ENCODE results near the gene TOX2.

The TOX2 gene

DNA sequence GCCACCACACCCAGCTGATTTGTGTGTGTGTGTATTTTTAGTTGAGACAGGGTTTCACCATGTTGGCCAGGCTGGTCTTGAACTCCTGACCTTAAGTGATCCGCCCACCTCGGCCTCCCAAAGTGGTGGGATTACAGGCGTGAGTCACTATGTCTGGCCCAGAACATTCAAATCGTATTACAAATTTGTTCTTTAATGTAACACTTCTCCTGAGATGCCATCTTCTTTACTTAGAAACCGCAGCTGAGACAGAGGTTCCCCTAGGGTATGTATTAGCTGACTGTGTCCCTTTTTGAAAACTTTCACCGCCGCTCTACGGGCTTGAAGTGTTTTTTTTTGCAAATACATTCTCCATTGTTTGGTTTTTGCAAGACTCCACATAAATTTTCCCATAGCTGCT is 62.6 kb downstream of the TOX2 start:
- no peak for DNase-seq (ENCODE audit: low spot score)

DNA sequence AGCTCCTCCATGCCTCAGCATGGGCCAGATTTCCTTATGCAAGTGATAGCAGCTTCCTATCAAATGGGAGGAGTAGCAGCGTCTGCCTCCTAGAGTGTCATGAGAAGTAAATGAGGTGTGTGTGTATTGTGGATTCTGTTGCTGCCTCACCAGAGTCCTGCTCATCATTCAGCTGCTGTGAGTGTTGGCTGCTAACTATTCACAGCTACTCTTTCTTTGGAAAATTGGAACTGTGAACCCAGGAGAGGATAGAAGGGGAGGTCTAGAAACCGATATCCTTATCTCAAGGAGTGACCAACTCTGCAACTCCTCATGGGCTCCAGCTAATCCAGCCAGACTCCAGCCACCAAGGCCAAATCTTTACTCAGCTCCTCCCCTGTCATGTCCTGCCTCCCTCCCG is 63.3 kb downstream of the TOX2 start:
- no peak for DNase-seq (ENCODE audit: low spot score)

DNA sequence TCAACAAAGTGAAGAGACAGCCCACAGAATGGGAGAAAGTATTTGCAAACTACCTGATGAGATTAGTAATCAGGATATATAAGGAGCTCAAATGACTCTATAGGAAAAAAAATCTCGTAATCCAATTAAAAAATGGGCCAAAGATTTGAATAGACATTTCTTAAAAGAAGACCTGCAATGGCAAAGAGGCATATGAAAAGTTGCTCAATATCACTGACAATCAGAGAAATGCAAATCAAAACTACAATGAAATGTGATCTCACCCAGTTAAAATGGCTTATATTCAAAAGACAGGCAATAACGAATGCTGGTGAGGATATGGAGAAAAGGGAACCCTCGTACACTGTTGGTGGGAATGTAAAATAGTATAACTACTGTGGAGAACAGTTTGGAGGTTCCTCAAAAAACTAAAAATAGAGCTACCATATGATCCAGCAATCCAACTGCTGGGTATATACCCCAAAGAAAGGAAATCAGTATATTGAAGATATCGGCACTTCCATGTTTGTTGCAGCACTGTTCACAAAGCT is 65.0 kb downstream of the TOX2 start:
- DNase-seq (ENCODE audit: low spot score), result no peak

DNA sequence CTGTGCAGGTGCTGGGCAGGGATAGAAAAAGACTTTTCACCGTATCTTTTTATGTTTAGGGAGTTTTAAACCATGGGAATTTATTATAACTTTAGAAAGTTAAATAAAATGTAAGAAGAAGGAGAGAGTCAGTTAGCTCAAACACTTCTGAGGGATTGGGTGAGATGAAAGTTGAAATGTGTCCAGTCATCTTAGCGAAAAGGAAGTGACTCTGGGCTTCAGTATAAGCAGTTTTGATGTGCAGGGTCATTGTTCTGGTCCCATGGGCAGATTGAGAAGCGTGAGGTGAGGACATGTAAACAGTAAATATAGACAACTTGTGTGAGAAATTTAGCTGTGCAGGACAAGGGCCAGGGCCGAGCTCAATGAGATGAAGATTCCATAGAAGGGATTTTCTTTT is 66.9 kb downstream of the TOX2 start:
- DNase-seq (ENCODE audit: low spot score), result no peak

DNA sequence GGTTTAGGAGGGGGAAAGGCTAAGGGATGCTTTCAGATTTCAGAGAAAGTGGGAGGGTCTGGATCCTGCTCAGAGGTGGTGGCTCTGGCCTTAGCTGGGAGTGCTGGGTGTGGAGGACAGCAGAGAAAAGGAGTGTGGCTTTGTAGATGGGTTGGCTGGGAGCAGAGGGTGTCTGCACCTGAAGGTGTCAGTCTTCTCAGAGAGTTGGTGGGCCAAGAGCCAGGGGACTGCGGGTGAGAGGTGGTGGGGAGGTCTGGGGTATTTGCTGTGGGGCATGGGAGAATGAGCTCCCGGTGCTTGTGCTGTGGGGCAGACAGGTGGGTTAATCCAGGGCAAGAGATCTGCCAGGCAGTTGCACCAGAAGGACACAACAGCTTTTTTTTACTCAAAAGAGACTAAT is 67.4 kb downstream of the TOX2 start:
- no peak for DNase-seq (ENCODE audit: low spot score)

DNA sequence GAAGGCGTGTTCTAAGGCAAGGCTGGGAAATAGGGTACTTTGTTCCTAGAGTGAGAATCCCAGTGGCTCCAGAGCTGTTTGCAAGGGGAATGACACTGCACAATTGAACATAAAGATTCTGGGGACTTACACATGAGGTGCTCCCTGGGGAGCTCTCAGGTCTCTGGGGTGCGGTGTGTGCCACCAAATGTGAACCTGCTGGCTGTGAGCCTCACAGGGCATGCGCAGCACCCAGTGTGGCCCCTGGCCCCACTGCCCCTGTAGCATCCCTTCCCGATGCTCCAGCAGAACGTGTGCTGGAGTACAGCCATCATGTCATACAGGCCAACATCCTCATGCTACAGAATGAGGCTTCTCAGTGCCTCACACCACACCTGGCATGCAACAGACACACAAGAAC is 68.2 kb downstream of the TOX2 start:
- DNase-seq (ENCODE audit: low spot score), result no peak

DNA sequence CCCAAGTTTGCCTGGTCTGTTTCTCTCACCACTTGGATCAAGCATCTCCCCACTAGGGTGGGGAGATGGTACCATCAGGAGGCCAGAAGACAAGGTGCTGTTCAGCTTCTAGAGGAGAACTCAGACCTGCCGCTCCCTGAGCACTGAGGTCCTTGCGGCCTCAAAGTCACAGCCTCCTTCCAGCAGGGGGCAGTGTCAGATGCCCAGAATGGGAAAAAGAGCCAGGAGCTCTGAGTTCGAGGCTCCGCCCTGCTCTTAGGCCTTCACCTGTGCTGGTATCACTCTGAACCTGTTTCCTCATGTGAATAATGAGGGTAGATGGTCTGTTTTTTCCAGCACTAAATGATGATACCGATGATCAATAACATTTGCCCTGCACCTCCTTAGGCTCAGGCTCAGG is 68.7 kb downstream of the TOX2 start:
- DNase-seq (ENCODE audit: low spot score), result peak; percentile 14

DNA sequence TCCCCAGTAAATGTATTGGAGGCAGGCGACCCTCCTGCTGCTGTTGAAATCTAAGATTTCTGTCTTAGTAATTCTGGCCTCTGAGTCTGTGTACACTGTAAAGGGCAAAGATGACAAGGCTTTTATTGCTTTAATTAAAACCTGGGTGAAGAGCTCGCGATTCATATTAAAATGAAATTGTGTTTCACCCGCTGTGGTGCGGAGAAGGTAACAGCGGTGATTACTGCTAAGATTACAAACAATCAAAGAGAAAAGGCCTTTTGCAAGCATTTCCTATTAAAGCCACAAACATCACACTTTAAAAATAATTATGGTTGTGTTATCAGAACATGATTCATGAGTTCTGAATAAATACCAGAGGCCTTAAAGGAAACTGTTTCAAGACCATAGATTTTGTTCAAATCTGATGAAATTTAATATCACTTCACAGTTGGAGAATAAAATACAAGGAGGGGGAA is 69.3 kb downstream of the TOX2 start:
- DNase-seq (ENCODE audit: low spot score), result no peak

DNA sequence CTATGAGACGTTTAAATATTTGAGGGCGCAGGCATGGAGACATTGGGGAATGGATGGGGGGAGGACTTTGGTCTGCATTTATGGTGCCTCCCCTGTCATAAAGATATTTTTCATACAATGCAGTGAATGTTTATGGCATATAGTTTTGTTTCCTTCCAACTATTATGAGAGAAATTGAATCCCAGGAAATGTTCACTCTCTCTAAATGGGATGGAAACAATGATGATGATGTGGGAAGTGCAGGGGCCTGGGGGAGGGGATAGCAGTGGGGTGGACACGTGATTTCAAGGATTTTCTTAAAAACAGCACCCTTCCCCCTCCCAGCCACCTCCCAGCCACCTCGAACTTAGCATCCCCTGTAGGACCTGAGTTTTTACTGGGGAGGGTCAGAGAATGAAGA is 69.9 kb downstream of the TOX2 start:
- no peak for DNase-seq (ENCODE audit: low spot score)

DNA sequence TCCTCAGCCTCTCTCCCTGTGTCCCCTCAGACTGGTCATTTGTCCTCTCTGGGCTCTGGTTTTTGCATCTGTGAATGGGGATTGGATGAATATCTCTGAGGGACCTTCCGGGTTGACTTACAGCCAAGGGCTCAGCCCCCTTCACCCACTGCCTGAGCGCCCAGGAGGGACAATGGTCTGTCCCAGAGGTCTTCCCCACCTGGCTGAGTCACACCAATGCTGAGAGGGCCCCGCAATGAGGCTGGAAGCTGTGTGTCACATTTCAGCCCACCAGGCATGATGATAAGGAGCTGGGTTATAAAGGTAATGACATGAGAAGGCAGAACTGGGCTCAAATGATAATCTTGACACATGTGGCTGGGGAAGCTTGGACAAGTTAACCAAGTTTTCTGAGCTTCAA is 70.5 kb downstream of the TOX2 start:
- no peak for DNase-seq (ENCODE audit: low spot score)

DNA sequence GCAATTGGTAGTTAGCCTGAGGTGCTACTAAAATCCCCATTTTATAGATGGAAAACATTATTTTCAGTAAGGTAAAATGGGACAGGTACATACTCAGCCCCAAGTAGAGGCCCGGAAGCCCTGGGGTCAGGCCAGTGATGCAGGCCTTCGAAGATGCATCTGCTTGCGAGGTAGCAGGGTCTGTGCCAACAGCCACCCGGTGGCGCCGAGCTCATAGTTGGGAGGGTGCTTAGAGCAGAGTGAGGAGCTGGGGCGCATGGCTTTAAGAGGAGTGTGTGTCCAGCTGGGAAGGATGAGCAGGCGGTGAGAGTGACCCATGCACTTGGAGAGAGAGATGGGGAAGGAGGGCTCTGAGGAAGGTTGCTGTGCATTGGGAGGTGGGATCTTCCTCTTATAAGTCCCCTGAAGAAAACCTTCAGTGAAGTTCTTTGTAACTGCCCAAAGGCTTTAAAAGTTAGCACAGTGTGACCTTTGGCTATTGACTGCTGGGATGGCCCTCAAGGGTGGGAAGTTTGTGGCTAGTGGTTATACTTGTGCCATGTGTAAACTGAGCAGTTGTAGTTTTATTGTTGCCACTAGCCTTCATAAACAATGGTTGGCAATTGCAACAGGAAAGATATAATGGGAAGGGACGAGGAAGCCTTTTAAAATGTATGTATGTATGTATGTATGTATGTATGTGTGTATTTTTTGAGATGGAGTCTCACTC is 71.1 kb downstream of the TOX2 start:
- no peak for DNase-seq (ENCODE audit: low spot score)

DNA sequence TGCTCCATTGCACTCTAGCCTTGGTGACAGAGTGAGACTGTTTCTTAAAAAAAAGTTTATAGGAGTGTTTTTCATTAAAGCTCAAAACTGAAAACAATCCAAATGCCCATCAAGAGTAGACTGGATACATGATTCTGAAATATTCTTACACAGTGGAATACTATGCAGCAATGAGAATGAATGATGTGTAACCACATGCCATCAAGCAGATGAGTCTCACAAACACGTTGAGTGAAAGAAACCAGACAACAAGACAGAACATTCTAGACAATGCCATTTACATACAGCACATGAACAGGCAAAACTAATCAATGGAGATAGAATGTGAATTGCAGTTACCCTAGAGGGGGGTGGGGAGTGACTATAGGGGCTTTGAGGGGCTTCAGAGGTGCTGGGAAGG is 72.4 kb downstream of the TOX2 start:
- DNase-seq (ENCODE audit: low spot score), result no peak

DNA sequence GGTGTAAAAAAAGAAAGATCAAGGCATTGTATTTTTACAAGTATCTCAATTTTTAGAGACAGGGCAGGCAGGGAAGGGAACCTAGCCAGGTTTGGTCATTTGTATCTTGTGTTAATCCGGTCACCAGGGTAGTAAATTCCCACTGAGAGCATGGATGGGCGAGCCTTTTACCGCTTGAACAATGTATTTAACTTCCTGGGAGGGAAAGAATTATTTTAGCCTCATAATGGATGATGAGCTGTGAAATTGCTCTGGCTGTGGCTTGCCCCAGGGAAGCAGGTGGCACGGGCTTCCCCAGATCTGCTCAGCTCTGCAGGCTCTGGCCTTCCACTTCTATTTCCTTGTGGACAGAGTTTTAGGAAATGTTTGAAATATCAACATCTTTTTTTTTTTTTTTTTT is 72.9 kb downstream of the TOX2 start:
- DNase-seq (ENCODE audit: low spot score), result no peak

DNA sequence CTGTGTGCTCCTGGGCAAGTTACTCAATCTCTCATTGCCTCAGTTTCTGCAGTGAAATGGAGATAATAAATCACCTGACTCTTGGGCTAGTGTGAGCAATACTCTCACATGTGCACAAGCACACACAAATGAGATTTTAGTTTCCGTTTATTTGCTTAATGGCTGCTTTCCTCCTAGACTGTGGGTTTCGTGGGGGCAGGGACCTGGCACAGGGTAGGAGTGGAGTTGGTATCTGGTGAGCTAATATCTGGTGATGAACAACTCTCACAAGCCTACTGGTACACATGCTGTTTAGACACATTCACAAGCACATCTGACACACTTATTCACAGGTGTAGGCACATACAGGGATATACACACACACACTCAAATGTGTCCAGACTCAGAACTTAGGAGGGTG is 73.8 kb downstream of the TOX2 start:
- no peak for DNase-seq (ENCODE audit: low spot score)

DNA sequence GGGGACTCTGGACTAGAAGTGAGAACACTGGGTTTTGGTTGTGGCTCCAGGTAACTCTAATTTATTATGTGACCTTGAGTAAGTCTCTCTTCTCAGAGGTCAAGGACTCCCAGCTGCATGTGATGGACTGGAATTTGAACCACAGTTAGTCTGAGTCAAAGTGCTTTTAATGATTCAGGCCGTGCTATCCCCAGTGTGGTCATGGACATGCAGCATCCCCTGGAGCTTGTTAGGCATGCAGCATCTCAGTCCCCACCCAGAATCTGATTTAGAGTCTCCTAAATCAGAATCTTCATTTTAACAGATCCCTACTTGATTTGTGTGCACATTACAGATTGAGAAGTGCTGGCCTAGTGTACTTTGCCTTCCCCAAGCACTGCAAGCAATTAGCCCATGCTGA is 74.2 kb downstream of the TOX2 start:
- no peak for DNase-seq (ENCODE audit: low spot score)

DNA sequence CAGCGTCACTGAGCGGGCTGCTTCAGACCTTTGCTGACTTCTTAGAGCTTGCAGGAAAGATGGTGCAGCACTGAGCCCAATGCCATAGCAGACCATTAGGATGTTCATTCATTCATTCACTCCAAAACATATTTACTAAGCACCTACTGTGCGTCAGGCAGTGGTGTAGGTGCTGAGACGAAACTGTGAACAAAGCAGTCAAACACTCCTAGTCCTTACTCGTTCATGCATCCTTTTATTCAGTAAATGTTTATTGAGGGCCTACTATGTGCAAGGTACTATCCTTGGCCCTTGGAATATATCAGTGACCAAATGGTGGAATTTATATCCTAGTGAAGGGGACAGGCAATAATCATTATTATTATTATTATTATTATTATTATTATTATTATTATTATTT is 76.6 kb downstream of the TOX2 start:
- no peak for DNase-seq (ENCODE audit: low spot score)

DNA sequence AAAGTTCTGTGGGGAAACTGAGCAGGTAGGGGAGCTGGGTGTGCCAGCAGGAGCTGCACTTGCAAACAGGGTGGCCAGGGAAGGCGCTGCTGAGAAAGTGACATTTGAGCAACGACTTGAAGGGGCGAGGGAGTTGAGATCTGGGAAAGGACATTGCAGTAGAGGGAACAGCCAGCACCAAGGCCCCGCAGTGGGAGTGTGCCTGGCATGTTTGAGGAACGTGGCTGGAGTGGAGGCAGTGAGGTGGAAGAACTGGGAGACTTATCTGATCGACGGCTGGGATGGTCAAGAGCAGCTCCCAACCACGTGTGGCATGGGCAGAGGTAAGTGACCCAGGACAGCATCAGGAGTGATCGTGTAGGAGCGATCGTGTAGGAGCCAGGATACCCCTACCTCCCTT is 77.3 kb downstream of the TOX2 start:
- DNase-seq (ENCODE audit: low spot score), result no peak

DNA sequence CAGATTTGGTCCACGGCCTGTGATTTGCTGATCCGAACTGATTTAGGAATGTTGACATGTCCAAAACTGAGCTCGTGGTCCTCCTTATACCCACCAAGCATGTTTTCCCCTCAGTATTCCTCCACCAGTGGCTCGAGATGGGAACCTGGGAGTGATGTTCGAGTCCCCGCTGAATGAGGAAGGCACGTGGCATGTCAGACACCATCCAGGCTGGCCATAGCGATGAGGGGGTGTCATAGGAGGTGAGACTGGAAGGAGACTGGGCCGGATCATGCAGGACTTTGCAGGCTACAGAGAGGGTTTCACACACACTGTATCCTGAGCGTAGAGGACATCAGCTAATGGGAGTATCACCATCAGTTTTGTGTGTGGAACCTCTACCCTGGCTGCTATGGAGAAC is 78.2 kb downstream of the TOX2 start:
- DNase-seq (ENCODE audit: low spot score), result no peak

DNA sequence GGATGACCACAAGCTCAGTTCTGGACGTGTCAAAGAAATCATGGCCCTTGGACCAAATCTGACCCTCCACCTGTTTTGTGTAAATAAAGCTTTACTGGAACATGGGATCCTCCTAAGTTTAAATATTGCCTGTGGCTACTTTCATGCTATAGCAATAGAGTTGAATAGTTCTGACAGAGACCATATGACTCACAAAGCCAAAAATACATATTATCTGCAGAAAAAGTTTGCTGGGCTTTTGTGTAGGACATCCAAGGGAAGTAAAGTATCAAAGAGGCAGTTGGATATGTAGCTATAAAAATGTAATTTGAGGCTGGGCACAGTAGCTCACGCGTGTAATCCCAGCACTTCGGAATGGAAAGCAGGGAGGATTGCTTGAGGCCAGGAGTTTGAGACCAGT is 78.9 kb downstream of the TOX2 start:
- no peak for DNase-seq (ENCODE audit: low spot score)

DNA sequence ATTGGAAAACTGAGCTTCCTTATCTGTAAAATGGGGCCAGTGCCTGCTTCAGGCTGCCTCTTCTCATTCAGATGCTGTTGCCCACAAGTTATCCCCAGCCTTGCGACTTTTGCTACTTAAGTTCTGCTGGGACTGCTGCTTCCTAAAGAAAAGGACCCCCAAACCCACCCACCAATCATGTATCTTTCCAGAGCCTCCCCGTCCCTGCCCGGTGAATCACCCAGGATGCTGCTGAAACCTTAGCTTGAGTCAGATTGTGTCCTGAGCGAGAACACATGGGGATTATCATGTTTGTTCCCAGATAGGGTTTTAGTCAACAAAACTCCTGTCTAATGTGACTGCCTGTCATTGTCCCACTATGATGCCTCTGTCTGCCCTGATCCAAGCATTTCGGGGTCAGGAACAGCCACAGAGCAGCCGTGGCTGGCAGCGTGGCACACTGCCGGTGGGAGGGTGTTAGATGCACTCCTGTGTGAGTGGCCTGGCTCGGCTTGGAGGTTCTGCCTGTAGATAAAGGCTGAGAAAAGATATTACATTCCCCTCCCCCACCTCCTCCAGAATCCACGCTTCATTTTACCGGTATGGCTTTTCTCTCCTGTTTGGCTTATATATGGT is 79.9 kb downstream of the TOX2 start:
- no peak for DNase-seq (ENCODE audit: low spot score)

DNA sequence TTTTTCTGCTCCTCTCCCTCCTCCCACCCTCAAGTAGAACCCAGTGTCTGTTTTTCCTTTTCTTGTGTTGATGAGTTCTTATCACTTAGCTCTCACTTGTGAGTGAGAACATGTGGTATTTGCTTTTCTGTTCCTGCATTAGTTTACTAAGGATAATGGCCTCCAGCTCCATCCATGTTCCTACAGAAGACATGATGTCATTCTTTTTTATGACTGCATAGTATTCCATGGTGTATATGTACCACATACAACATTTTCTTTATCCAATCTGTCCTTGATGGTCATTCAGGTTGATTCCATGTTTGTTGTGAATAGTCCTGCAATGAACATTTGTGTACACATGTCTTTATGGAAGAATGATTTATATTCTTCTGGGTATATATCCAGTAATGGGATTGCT is 81.0 kb downstream of the TOX2 start:
- no peak for DNase-seq (ENCODE audit: low spot score)

DNA sequence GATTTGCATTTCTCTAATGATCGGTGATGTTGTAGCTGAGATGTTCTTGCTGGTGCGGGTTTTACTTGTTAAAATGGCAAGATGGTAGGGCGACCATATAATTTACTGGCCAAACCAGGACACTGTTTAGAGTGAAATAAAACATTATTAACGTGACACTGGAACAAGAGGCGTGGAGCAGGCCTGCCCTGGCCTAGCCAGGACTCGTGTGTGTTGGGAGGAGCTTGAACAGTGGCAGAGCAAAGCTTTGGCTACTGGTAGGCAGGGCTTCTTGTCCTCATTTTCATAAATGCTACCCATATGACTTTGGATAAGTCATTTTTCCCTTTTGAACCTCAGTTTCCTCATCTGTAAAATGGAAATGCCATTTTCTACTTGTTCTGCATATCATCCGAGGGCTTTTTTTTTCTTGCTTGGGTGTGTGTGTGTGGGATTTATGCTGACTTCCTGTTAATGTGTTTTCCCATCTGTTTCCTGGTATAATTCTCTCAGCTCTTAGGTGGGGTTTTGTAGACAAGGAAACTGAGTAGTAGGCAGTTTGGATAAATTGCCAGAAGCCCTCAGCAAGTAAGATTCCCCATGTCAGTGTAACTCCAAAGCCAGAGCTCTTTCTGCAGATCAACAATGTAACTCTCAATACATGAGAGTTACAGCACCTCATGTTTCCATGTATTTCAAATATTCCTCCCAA is 81.7 kb downstream of the TOX2 start:
- DNase-seq (ENCODE audit: low spot score), result no peak

DNA sequence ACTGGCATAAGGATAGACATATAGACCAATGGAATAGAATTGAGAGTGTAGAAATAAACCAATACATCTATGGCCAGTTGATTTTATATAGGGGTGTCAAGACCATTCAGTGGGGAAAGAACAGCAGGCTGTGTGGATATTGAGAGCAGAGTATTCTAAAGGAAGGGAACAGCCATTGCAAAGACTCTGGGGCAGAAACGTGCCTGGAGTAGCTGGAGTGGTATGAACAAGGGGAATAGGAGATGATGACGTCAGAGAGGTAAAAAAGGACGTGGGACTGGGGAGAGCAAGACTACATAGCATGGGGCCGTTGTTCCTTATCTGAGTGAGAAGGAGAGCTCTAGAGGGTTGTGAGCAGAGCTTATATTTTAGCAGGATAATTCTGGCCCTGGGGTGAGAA is 85.2 kb downstream of the TOX2 start:
- DNase-seq (ENCODE audit: low spot score), result no peak
